Ishikawa (cell line): Measurements from ENCODE around the gene ADA.

Source experiments
- CEBPB ChIP-seq: IDR thresholded peaks from 2 replicates; pipeline ENCODE4 v1.6.1; 2012
- CREB1 ChIP-seq: IDR thresholded peaks from 2 replicates; pipeline ENCODE4 v1.6.1; 2012; ENCODE audit warnings: low read depth
- EGR1 ChIP-seq: IDR thresholded peaks from 2 replicates; pipeline ENCODE4 v1.6.1; 2012
- EP300 ChIP-seq: IDR thresholded peaks from 2 replicates; pipeline ENCODE4 v1.6.1; 2012; ENCODE audit warnings: borderline replicate concordance
- FOXM1 ChIP-seq: IDR thresholded peaks from 2 replicates; pipeline ENCODE4 v1.6.1; 2012; ENCODE audit warnings: low read depth, borderline replicate concordance
- NFIC ChIP-seq: IDR thresholded peaks from 2 replicates; pipeline ENCODE4 v1.6.1; 2012
- RAD21 ChIP-seq: IDR thresholded peaks from 2 replicates; pipeline ENCODE4 v1.6.1; 2012; ENCODE audit warnings: low read depth
- REST ChIP-seq: IDR thresholded peaks from 2 replicates; pipeline ENCODE4 v1.6.1; 2012; ENCODE audit warnings: low read depth, mild to moderate bottlenecking
- TAF1 ChIP-seq: IDR thresholded peaks from 2 replicates; pipeline ENCODE4 v1.6.1; 2012; ENCODE audit warnings: low read depth, mild to moderate bottlenecking
- TCF12 ChIP-seq: IDR thresholded peaks from 2 replicates; pipeline ENCODE4 v1.6.1; 2012; ENCODE audit warnings: low read depth
- TEAD4 ChIP-seq: IDR thresholded peaks from 2 replicates; pipeline ENCODE4 v1.6.1; 2012
- USF1 ChIP-seq: IDR thresholded peaks from 2 replicates; pipeline ENCODE4 v1.6.1; 2012
- YY1 ChIP-seq: IDR thresholded peaks from 2 replicates; pipeline ENCODE4 v1.6.1; 2012; ENCODE audit warnings: low read depth
- ZBTB7A ChIP-seq: IDR thresholded peaks from 2 replicates; pipeline ENCODE4 v1.6.1; 2012; ENCODE audit warnings: low read depth
- TF ChIP-seq, protein P1 (sequence below): IDR thresholded peaks from 2 replicates; pipeline ENCODE4 v1.6.1; 2012

The ADA gene

GRCh38 chr20:44622501-44623270 lies 28.8 kb downstream of the ADA start:
- TF ChIP-seq CEBPB (no peak), REST (no peak), RAD21 (no peak), TAF1 (no peak), CREB1 (no peak), USF1 (no peak), TCF12 (no peak), ZBTB7A (no peak), YY1 (no peak), EGR1 (no peak), NFIC (no peak), TEAD4 (no peak), EP300 (no peak)
- TF ChIP-seq, protein P1, sequence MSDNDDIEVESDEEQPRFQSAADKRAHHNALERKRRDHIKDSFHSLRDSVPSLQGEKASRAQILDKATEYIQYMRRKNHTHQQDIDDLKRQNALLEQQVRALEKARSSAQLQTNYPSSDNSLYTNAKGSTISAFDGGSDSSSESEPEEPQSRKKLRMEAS: no peak

GRCh38 chr20:44621939-44622338 lies 29.6 kb downstream of the ADA start:
- TF ChIP-seq CEBPB (no peak), ZBTB7A (no peak), FOXM1 (no peak), USF1 (no peak), YY1 (no peak), RAD21 (no peak), NFIC (no peak), TCF12 (no peak), CREB1 (no peak), REST (no peak), EP300 (no peak), EGR1 (no peak), TEAD4 (no peak), TAF1 (no peak)
- TF ChIP-seq, protein P1: no peak

GRCh38 chr20:44621325-44621724 lies 30.2 kb downstream of the ADA start:
- TF ChIP-seq CEBPB (no peak), EP300 (no peak), REST (no peak), YY1 (no peak), TCF12 (no peak), RAD21 (no peak), EGR1 (no peak), NFIC (no peak), ZBTB7A (no peak), USF1 (no peak), TEAD4 (no peak), FOXM1 (no peak), TAF1 (no peak), CREB1 (no peak)
- TF ChIP-seq, protein P1: no peak
